Activated naive CD8-positive, alpha-beta T cell treated with anti-CD3 and anti-CD28 coated beads, Interleukin-2, amount 10 ng/mL, durations not matched to agents 7 days and 5 days (primary cell): ENCODE results near the gene ACTR1A. TPM values are rescaled to one million over a fixed set of nuclear protein-coding genes. Genes with fewer than 3 reads are reported as not detected.

Source experiments
- ATAC-seq: fragments of 150-1000 bp; cut with Tn5 transposase; one replicate; pipeline ENCODE4 v1.10.0; 2021; ENCODE audit warnings: low read depth, moderate library complexity
- POLR2A ChIA-PET: fragments of 350-600 bp; sonication (Branson Sonifier 250); formaldehyde crosslinking; loops from one replicate; lab custom pipeline; 2021; ENCODE audit warnings: antibody characterized with exemption; lab: Charles Lee
- DNase-seq: peaks from one replicate; pipeline ENCODE4 v3.0.0; 2021
- H3K27ac Mint-ChIP-seq: one replicate; pipeline ENCODE4 v1.8.0; 2022; ENCODE audit warnings: mild to moderate bottlenecking, mixed read lengths
- H3K27me3 Mint-ChIP-seq: one replicate; pipeline ENCODE4 v1.8.0; 2022; ENCODE audit warnings: mild to moderate bottlenecking, moderate library complexity, mixed read lengths
- H3K36me3 Mint-ChIP-seq: one replicate; pipeline ENCODE4 v1.8.0; 2021; ENCODE audit warnings: mild to moderate bottlenecking, mixed read lengths
- H3K4me1 Mint-ChIP-seq: one replicate; pipeline ENCODE4 v1.8.0; 2021; ENCODE audit warnings: mixed read lengths
- H3K4me3 Mint-ChIP-seq: one replicate; pipeline ENCODE4 v1.8.0; 2022; ENCODE audit warnings: mild to moderate bottlenecking, moderate library complexity, mixed read lengths
- H3K9me3 Mint-ChIP-seq: one replicate; pipeline ENCODE4 v1.8.0; 2021; ENCODE audit warnings: mixed read lengths
- total RNA-seq, 2 experiments: library from RNA; stranded (reverse); gene quantifications; one replicate each; pipeline ENCODE4 v1.2.3, GENCODE V29; 2021

ACTR1A gene
- total RNA-seq, 2 experiments from 2014 or later: 64.8 to 67.6 TPM

GRCh38 chr10:102492344-102492939 lies 10.1 kb downstream of the ACTR1A start:
- H3K4me1 Mint-ChIP-seq: peaks cover 16% of the 10 kb centered on the region
- no peak overlapping the region for H3K4me3 Mint-ChIP-seq
- H3K36me3 Mint-ChIP-seq: peaks cover 12% of the 10 kb centered on the region
- POLR2A ChIA-PET: no interaction called here
- DNase-seq: no peak
- no peaks in the 10 kb centered on the region for H3K27me3 Mint-ChIP-seq
- no peaks in the 10 kb centered on the region for H3K9me3 Mint-ChIP-seq
- no peak for ATAC-seq
- H3K27ac Mint-ChIP-seq: peak overlapping the region; percentile 42

- Mint-ChIP-seq H3K36me3 (peaks cover 11% of the 10 kb centered on the region), H3K4me3 (no peak overlapping the region), H3K9me3 (no peaks in the 10 kb centered on the region), H3K27ac (no peak overlapping the region), H3K27me3 (no peaks in the 10 kb centered on the region), H3K4me1 (peaks cover 14% of the 10 kb centered on the region)
- no peak for ATAC-seq
- no peak for DNase-seq
- POLR2A ChIA-PET: no interaction called here
These were observed 11.4 kb downstream of the ACTR1A start for GRCh38 chr10:102491136-102491535.

GRCh38 chr10:102485093-102485784 lies 17.3 kb downstream of the ACTR1A start:
- H3K27me3 Mint-ChIP-seq: no peaks in the 10 kb centered on the region
- no peak overlapping the region for H3K4me3 Mint-ChIP-seq
- no peak for ATAC-seq
- H3K9me3 Mint-ChIP-seq: no peaks in the 10 kb centered on the region
- no peak overlapping the region for H3K27ac Mint-ChIP-seq
- DNase-seq: no peak
- POLR2A ChIA-PET: no interaction called here
- no peaks in the 10 kb centered on the region for H3K4me1 Mint-ChIP-seq
- H3K36me3 Mint-ChIP-seq: peaks cover 13% of the 10 kb centered on the region

GRCh38 chr10:102484021-102484420 lies 18.5 kb downstream of the ACTR1A start:
- Mint-ChIP-seq H3K9me3 (no peaks in the 10 kb centered on the region), H3K4me1 (peaks cover 2% of the 10 kb centered on the region), H3K27ac (no peak overlapping the region), H3K27me3 (no peaks in the 10 kb centered on the region), H3K4me3 (no peak overlapping the region), H3K36me3 (peaks cover 10% of the 10 kb centered on the region)
- POLR2A ChIA-PET: no interaction called here
- ATAC-seq: no peak
- DNase-seq: no peak

- Mint-ChIP-seq H3K27ac (no peak overlapping the region), H3K4me3 (no peak overlapping the region), H3K27me3 (no peaks in the 10 kb centered on the region), H3K36me3 (no peaks in the 10 kb centered on the region), H3K9me3 (no peaks in the 10 kb centered on the region), H3K4me1 (peaks cover 11% of the 10 kb centered on the region)
- POLR2A ChIA-PET: interaction anchor here (0.9 to 2.1 kb wide), 2 partner anchors 44 to 81 kb away, joined by 4 to 5 read pairs; no protein-coding TSS in a partner anchor
- DNase-seq (no peak), ATAC-seq (no peak)
These were observed 22.1 kb downstream of the ACTR1A start for GRCh38 chr10:102480396-102480795.

- Mint-ChIP-seq H3K4me1 (peaks cover 11% of the 10 kb centered on the region), H3K36me3 (no peaks in the 10 kb centered on the region), H3K27ac (peak overlapping the region; percentile 25), H3K4me3 (no peak overlapping the region), H3K9me3 (no peaks in the 10 kb centered on the region), H3K27me3 (no peaks in the 10 kb centered on the region)
- DNase-seq (no peak), ATAC-seq (no peak)
- POLR2A ChIA-PET: interaction anchor here (0.9 to 2.3 kb wide), 6 partner anchors 30 to 253 kb away, joined by 3 to 9 read pairs (median 4); no protein-coding TSS in a partner anchor
These were observed 22.9 kb downstream of the ACTR1A start for GRCh38 chr10:102479651-102480050.

GRCh38 chr10:102476466-102477141 lies 25.9 kb downstream of the ACTR1A start:
- DNase-seq (no peak), ATAC-seq (no peak)
- Mint-ChIP-seq H3K27ac (peak overlapping the region; percentile 82), H3K36me3 (peaks cover 5% of the 10 kb centered on the region), H3K27me3 (no peaks in the 10 kb centered on the region), H3K4me3 (no peak overlapping the region), H3K9me3 (no peaks in the 10 kb centered on the region), H3K4me1 (peaks cover 24% of the 10 kb centered on the region)
- POLR2A ChIA-PET: interaction anchor here (1.0 to 1.2 kb wide), 2 partner anchors 15 to 74 kb away, joined by 3 to 4 read pairs; no protein-coding TSS in a partner anchor

GRCh38 chr10:102475451-102476040 lies 27.0 kb downstream of the ACTR1A start:
- Mint-ChIP-seq H3K36me3 (peaks cover 5% of the 10 kb centered on the region), H3K4me3 (no peak overlapping the region), H3K9me3 (no peaks in the 10 kb centered on the region), H3K27me3 (no peaks in the 10 kb centered on the region), H3K4me1 (peaks cover 24% of the 10 kb centered on the region), H3K27ac (no peak overlapping the region)
- POLR2A ChIA-PET: interaction anchor here (1.2 kb wide), 1 partner anchor 14 kb away, joined by 4 read pairs; no protein-coding TSS in a partner anchor
- DNase-seq (no peak), ATAC-seq (no peak)

GRCh38 chr10:102473445-102474331 lies 28.8 kb downstream of the ACTR1A start:
- Mint-ChIP-seq H3K4me1 (peaks cover 23% of the 10 kb centered on the region), H3K9me3 (no peaks in the 10 kb centered on the region), H3K4me3 (peak overlapping the region; percentile 54), H3K27ac (peak overlapping the region; percentile 88), H3K27me3 (no peaks in the 10 kb centered on the region), H3K36me3 (peaks cover 8% of the 10 kb centered on the region)
- peak; percentile 56 for DNase-seq
- ATAC-seq: peak; percentile 87
- POLR2A ChIA-PET: interaction anchor here (0.6 to 2.6 kb wide), 4 partner anchors 23 to 93 kb away, joined by 5 to 14 read pairs (median 8); partner anchors contain the start of genes C10orf95 and CUEDC2

GRCh38 chr10:102470579-102471546 lies 31.6 kb downstream of the ACTR1A start:
- POLR2A ChIA-PET: interaction anchor here (1.0 to 1.6 kb wide), 4 partner anchors 8 to 76 kb away, joined by 3 to 4 read pairs (median 3); partner anchors contain the start of gene C10orf95
- H3K4me1 Mint-ChIP-seq: peaks cover 20% of the 10 kb centered on the region
- no peaks in the 10 kb centered on the region for H3K9me3 Mint-ChIP-seq
- H3K36me3 Mint-ChIP-seq: peaks cover 8% of the 10 kb centered on the region
- H3K27ac Mint-ChIP-seq: no peak overlapping the region
- no peak overlapping the region for H3K4me3 Mint-ChIP-seq
- H3K27me3 Mint-ChIP-seq: no peaks in the 10 kb centered on the region
- no peak for ATAC-seq
- DNase-seq: no peak

GRCh38 chr10:102468683-102469082 lies 33.8 kb downstream of the ACTR1A start:
- H3K27ac Mint-ChIP-seq: no peak overlapping the region
- peaks cover 5% of the 10 kb centered on the region for H3K36me3 Mint-ChIP-seq
- H3K9me3 Mint-ChIP-seq: no peaks in the 10 kb centered on the region
- no peak for DNase-seq
- H3K4me1 Mint-ChIP-seq: peaks cover 17% of the 10 kb centered on the region
- no peak overlapping the region for H3K4me3 Mint-ChIP-seq
- no peak for ATAC-seq
- POLR2A ChIA-PET: no interaction called here
- H3K27me3 Mint-ChIP-seq: no peaks in the 10 kb centered on the region
